HG02870 (cell line): ENCODE measurements around the gene ADAMTS16.
"Not testable (repeated sequence)": the region's sequence is repeated elsewhere in the genome, so short reads cannot be mapped to it uniquely, and the experiment has no call there.

Experiments used
- ATAC-seq: cut with Tn5 transposase; IDR thresholded peaks from one replicate; pipeline ENCODE4 v1.9.1; 2021; ENCODE audit warnings: mild to moderate bottlenecking, moderate library complexity; ENCODE audit not compliant: unreplicated experiment

The ADAMTS16 gene, protein sequence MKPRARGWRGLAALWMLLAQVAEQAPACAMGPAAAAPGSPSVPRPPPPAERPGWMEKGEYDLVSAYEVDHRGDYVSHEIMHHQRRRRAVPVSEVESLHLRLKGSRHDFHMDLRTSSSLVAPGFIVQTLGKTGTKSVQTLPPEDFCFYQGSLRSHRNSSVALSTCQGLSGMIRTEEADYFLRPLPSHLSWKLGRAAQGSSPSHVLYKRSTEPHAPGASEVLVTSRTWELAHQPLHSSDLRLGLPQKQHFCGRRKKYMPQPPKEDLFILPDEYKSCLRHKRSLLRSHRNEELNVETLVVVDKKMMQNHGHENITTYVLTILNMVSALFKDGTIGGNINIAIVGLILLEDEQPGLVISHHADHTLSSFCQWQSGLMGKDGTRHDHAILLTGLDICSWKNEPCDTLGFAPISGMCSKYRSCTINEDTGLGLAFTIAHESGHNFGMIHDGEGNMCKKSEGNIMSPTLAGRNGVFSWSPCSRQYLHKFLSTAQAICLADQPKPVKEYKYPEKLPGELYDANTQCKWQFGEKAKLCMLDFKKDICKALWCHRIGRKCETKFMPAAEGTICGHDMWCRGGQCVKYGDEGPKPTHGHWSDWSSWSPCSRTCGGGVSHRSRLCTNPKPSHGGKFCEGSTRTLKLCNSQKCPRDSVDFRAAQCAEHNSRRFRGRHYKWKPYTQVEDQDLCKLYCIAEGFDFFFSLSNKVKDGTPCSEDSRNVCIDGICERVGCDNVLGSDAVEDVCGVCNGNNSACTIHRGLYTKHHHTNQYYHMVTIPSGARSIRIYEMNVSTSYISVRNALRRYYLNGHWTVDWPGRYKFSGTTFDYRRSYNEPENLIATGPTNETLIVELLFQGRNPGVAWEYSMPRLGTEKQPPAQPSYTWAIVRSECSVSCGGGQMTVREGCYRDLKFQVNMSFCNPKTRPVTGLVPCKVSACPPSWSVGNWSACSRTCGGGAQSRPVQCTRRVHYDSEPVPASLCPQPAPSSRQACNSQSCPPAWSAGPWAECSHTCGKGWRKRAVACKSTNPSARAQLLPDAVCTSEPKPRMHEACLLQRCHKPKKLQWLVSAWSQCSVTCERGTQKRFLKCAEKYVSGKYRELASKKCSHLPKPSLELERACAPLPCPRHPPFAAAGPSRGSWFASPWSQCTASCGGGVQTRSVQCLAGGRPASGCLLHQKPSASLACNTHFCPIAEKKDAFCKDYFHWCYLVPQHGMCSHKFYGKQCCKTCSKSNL

DNA sequence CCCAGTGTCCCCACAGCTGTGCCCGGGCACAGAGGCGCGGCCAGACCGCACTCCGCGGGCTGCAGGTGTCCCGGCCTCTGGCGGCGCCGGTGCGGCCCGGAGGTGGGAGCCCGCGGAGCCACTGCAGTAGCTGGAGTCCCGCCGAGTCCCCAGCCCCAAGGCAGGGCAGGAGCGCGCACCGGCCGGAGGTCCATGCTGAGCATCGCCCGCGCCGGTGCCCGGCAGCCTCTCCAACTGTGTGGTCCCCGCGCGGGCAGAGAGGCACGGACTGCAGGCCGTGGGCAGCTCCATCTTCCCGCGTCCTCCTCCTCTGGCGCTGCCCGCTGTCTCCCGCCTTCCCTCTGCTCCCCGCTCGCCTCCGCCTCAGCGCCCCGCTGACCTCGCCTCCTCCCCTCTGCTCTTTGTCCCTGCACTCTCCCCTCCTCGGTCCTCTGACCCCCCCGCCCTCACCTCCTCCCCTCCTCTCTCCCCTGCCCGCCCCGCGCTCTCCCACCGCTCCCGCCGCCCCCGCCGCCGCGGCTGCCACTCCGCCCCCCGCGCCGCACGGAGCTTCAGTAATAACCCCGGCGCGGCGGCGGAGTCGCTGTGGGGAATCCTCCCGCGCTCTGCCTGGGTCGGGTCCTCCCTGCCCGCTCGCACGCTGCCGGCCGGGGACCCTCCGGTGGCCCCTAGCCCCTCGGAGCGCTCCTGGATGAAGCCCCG lies at the start of gene ADAMTS16:
TSS of gene ADAMTS16 (plus strand) at position 554 of the 702 bp plus-strand sequence. CDS start at position 692, 138 bp downstream.
- ATAC-seq = no peak

- ATAC-seq = no peak
Observed at GRCh38 chr5:5092149-5092548, 48.0 kb upstream of the ADAMTS16 start.

GRCh38 chr5:5100635-5101034 lies 39.5 kb upstream of the ADAMTS16 start:
- no peak for ATAC-seq

DNA sequence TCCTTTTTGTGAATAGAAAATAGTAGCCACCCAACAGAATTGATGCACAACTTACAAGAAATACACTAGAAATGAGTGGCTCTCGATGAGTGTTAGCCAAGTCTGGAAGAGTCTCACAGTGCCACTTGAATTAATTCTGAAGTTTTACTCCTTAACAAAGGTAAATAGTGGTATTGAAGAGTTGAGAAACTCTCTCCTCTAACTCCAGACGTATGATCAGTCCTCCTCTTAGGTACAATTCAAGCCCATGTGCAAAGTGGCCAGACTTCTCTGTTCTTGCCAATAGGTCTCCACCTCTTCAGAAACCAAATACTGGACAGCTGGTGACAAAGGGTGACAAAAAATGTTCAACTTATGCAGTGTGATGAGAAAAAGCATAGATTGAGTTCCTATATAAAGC lies 38.5 kb upstream of the ADAMTS16 start:
- ATAC-seq = no peak

- ATAC-seq = no peak
Observed at GRCh38 chr5:5103245-5103644, 36.9 kb upstream of the ADAMTS16 start.

- no peak for ATAC-seq
Observed at GRCh38 chr5:5104550-5104949, 35.6 kb upstream of the ADAMTS16 start.

GRCh38 chr5:5105531-5105930 lies 34.6 kb upstream of the ADAMTS16 start:
- ATAC-seq = no peak

- ATAC-seq = peak; percentile 98
Observed at GRCh38 chr5:5116956-5117355, 23.2 kb upstream of the ADAMTS16 start.

DNA sequence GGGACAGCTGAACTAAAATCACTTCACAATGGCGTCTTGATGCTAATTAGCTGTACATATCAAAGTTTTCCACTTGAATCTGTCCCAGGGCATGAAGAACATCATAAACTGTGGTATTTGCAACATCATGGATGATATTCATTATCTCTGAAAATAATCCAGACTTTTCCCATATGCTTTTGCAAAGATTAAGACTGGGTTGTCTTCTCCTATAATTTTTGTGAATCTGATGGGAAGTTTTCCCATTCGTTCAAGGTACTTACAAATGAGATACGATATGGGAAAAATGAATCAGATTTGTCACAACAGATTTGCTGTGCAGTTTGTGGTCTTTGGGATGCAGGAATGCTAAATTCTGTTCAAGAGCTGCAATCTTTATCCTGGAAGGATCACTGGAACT lies 17.4 kb upstream of the ADAMTS16 start:
- ATAC-seq = no peak

DNA sequence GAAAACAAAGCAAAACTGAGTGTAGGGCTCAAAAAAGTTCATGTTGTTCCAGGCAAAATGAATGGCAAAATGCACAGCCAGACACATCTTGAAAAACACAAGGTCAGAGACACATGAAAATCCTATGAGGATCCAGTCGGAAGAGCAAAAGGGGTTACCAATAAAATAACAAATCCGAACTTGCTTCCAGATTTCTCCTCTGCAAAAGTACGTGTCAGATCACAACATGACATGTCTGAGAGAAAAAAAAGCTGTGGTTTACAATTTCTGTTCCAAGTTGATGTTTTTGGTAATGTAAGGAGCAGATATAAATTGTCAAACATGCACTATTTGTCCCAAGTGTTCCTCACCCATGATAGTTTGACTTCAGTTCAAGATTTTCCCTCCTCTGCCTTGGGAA lies 15.9 kb upstream of the ADAMTS16 start:
- no peak for ATAC-seq

DNA sequence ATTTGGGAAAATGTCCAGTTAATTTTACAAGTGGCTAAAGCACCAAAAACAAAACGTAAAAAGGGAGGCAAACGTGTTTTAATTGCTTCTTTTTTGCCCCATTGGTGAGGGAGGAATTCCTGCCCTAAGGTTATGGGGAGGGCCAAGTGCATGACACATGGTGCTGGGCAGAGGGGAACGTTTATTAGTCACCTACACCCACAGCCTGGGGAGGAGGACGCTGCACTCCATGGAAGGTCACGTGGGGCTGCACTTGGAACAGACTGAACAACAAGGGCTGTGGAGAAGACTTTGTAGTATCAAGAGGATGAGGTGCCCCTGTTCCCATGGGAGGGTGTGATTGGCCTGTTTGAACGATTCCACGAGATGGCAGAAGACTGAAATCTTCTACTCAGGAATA lies 13.7 kb upstream of the ADAMTS16 start:
- no peak for ATAC-seq

- no peak for ATAC-seq
Observed at GRCh38 chr5:5128766-5129165, 11.4 kb upstream of the ADAMTS16 start.

DNA sequence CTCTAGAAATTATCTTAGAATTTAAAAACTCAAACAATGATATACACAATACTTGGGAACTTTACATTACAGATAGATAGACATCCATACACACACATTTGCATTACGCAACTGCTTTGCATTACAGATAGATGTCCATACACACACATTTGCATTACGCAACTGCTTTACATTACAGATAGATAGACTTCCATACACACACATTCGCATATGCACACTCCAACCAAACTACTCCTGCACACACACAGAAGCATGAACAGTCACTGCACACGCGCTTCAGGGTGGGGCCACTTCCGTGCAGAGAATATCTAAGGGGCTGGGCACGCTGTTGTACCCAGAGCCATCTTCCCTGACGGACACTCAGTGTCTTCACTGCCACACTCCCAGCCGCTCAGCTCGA lies 7.9 kb upstream of the ADAMTS16 start:
- ATAC-seq = no peak

DNA sequence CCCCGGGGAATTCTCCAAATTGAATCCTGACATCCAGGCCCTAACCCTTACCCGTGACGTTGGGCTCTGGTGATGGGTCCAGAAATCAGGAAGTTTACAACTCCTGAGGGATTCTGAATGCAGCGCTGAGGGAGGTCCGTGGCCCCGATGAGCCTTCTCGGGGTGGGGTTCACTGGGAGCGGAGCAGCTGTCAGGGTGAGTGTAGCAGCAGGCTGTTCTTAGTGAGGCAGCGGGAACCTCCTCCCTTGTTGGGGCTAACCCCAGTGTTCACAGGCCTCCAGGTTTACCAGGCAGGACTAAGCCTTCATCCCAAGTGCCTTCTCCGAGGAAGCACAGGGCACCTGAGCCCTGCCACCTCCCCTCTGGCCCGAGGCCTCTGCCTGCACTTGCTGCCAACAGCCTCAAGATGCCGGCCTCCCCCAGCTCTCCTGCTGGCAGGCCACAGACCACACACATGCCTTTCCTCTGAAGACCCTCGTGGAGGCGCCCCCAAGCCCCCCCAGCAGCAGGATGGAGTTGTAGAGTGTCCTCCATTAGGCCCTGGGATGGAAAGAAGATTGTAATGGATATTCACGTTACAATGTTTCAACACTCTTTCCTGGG lies 7.3 kb upstream of the ADAMTS16 start:
- no peak for ATAC-seq

- ATAC-seq = no peak
Observed at GRCh38 chr5:5134107-5134506, 6.0 kb upstream of the ADAMTS16 start.

GRCh38 chr5:5135957-5136676 lies 4.0 kb upstream of the ADAMTS16 start:
- ATAC-seq = no peak

DNA sequence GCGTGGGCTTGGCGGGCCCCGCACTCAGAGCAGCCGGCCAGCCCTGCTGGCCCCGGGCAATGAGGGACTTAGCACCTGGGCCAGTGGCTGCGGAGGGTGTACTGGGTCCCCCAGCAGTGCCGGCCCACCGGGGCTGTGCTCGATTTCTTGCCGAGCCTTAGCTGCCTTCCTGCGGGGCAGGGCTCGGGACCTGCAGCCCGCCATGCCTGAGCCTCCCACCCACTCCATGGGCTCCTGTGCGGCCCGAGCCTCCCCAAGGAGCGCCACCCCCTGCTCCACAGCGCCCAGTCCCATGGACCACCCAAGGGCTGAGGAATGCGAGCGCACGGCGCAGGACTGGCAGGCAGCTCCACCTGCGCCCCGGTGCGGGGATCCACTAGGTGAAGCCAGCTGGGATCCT lies 2.3 kb upstream of the ADAMTS16 start:
- not testable (repeated sequence) for ATAC-seq

GRCh38 chr5:5139336-5139776 lies 774 bp upstream of the ADAMTS16 start:
- no peak for ATAC-seq
